OCI-LY1 (cell line): Measurements from ENCODE around the gene CD69.
"Not testable (repeated sequence)": the region's sequence is repeated elsewhere in the genome, so short reads cannot be mapped to it uniquely, and the experiment has no call there.

Experiments
- H2AFZ ChIP-seq: fragments of 200-600 bp; sonication (generic), shearing (Covaris generic); 2 replicates; pipeline ENCODE4 v1.6.0; 2014; ENCODE audit warnings: antibody characterized with exemption, mild to moderate bottlenecking, low read length
- H3F3A ChIP-seq: fragments of 200-600 bp; sonication (generic), shearing (Covaris generic); 2 replicates; pipeline ENCODE4 v1.6.0; 2014; ENCODE audit warnings: mild to moderate bottlenecking, antibody characterized with exemption, low read length, moderate library complexity; ENCODE audit not compliant: insufficient read depth
- H3K27ac ChIP-seq: fragments of 200-600 bp; sonication (generic); 2 replicates; pipeline ENCODE4 v1.5.1; 2014; ENCODE audit warnings: low read length, mixed run types, mild to moderate bottlenecking, low read depth; ENCODE audit not compliant: poor library complexity, severe bottlenecking
- H3K27me3 ChIP-seq: fragments of 200-600 bp; sonication (generic); 2 replicates; pipeline ENCODE4 v1.6.0; 2014; ENCODE audit warnings: antibody characterized with exemption, mild to moderate bottlenecking, low read length, moderate library complexity; ENCODE audit not compliant: insufficient read depth
- H3K36me3 ChIP-seq: fragments of 200-600 bp; sonication (generic); 2 replicates; pipeline ENCODE4 v1.6.1; 2014; ENCODE audit warnings: mild to moderate bottlenecking, antibody characterized with exemption, low read length, moderate library complexity, mixed read lengths; ENCODE audit not compliant: insufficient read depth
- H3K4me1 ChIP-seq: fragments of 200-600 bp; sonication (generic); 2 replicates; pipeline ENCODE4 v1.5.1; 2014; ENCODE audit warnings: mild to moderate bottlenecking, low read length, moderate library complexity; ENCODE audit not compliant: insufficient read depth, severe bottlenecking
- H3K4me2 ChIP-seq: fragments of 200-600 bp; sonication (generic), shearing (Covaris generic); 2 replicates; pipeline ENCODE4 v1.6.1; 2014; ENCODE audit warnings: low read length
- H3K4me3 ChIP-seq: fragments of 200-600 bp; sonication (generic); 2 replicates; pipeline ENCODE4 v1.5.1; 2014; ENCODE audit warnings: low read length, low read depth, mild to moderate bottlenecking, mixed read lengths; ENCODE audit not compliant: poor library complexity, severe bottlenecking
- H3K79me2 ChIP-seq: fragments of 200-600 bp; shearing (Covaris generic); 2 replicates; pipeline ENCODE4 v1.6.1; 2016; ENCODE audit warnings: mixed run types, low read length, mixed read lengths; ENCODE audit not compliant: insufficient read depth
- H3K9ac ChIP-seq: fragments of 200-600 bp; sonication (generic), shearing (Covaris generic); 2 replicates; pipeline ENCODE4 v1.6.1; 2014; ENCODE audit warnings: mild to moderate bottlenecking, low read length, mixed read lengths
- H3K9me2 ChIP-seq: fragments of 200-600 bp; sonication (generic), shearing (Covaris generic); 2 replicates; pipeline ENCODE4 v1.6.1; 2014; ENCODE audit warnings: low read depth, mild to moderate bottlenecking, low read length, mixed read lengths
- H3K9me3 ChIP-seq: fragments of 200-600 bp; shearing (Covaris generic); 2 replicates; pipeline ENCODE4 v1.6.1; 2014; ENCODE audit warnings: low read length, mixed read lengths
- H4K20me1 ChIP-seq: fragments of 200-600 bp; sonication (generic), shearing (Covaris generic); 2 replicates; pipeline ENCODE4 v1.6.0; 2016; ENCODE audit warnings: mild to moderate bottlenecking, low read length; ENCODE audit not compliant: insufficient read depth
- EZH2 ChIP-seq: fragments of 200-600 bp; sonication (generic), shearing (Covaris generic); IDR thresholded peaks from 2 replicates; pipeline ENCODE4 v1.8.0; 2017; ENCODE audit warnings: borderline replicate concordance, mixed run types, mild to moderate bottlenecking, antibody characterized with exemption, low read length, moderate library complexity, mixed read lengths
- TF ChIP-seq, protein P1 (sequence below): fragments of 200-600 bp; sonication (generic), shearing (Covaris generic); IDR thresholded peaks from 2 replicates; pipeline ENCODE4 v1.5.1; 2017; ENCODE audit warnings: mild to moderate bottlenecking, antibody characterized with exemption, low read length, moderate library complexity, mixed read lengths

The CD69 gene

DNA sequence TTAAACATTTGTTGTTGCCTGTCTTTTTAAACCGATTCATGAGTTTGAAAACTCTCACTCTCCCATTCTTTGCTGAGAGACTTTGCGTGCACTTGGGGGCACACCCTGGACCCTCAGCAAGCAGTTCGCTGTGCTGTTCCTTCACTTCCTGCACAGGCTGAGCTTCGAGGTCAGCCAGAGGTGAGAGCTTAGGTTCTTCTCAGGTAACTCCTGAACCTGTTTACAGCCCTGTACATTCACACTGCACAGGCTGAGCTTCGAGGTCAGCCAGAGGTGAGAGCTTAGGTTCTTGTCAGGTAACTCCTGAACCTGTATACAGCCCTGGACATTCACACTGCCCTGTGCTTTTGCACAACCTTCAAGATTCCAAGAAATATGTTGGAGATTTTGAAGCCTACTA lies 18.0 kb downstream of the CD69 start:
- H3K4me2 ChIP-seq = peak overlapping the region; percentile 43

DNA sequence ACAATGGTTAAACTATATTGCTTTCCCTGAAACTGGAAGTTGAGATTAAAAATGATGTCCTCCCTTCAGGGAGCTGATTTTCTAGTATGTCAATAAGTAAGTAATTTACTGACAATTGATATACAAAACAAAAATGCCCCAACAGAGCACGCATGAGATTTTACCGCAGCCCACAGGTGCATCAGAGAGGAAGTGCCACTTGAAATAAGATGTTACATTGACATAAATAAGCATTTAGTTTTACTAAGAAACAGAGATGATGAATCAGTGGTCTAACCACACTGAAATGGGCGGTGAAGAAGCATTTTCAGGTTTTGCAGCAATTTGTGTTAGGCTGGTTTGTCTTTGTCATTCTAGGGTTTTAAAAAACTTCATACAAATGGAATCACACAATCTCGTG lies 19.0 kb downstream of the CD69 start:
- H3K36me3 ChIP-seq = no peaks in the 10 kb centered on the region
- H3K4me1 ChIP-seq = peaks cover 66% of the 10 kb centered on the region
- peak overlapping the region; percentile 23; the same call in 1 of the 2 replicates for H3K9ac ChIP-seq
- H3K27ac ChIP-seq = peak overlapping the region; percentile 74
- no peaks in the 10 kb centered on the region; the same call in 1 of the 2 replicates for H3F3A ChIP-seq
- peak overlapping the region; percentile 43 for H3K4me2 ChIP-seq
- no peaks in the 10 kb centered on the region for H3K27me3 ChIP-seq
- no peak overlapping the region for H3K4me3 ChIP-seq
- no peak for TF ChIP-seq EZH2
- TF ChIP-seq, protein P1, sequence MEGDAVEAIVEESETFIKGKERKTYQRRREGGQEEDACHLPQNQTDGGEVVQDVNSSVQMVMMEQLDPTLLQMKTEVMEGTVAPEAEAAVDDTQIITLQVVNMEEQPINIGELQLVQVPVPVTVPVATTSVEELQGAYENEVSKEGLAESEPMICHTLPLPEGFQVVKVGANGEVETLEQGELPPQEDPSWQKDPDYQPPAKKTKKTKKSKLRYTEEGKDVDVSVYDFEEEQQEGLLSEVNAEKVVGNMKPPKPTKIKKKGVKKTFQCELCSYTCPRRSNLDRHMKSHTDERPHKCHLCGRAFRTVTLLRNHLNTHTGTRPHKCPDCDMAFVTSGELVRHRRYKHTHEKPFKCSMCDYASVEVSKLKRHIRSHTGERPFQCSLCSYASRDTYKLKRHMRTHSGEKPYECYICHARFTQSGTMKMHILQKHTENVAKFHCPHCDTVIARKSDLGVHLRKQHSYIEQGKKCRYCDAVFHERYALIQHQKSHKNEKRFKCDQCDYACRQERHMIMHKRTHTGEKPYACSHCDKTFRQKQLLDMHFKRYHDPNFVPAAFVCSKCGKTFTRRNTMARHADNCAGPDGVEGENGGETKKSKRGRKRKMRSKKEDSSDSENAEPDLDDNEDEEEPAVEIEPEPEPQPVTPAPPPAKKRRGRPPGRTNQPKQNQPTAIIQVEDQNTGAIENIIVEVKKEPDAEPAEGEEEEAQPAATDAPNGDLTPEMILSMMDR = no peak
- no peaks in the 10 kb centered on the region for H3K9me2 ChIP-seq
- no peaks in the 10 kb centered on the region for H3K79me2 ChIP-seq
- H3K9me3 ChIP-seq = no peaks in the 10 kb centered on the region
- H4K20me1 ChIP-seq = no peaks in the 10 kb centered on the region
- H2AFZ ChIP-seq = no peak overlapping the region

More for the DNA sequence above, 18.0 kb downstream of the CD69 start:
- Histone ChIP-seq H4K20me1 (no peaks in the 10 kb centered on the region), H3K79me2 (no peaks in the 10 kb centered on the region), H3K4me1 (peaks cover 59% of the 10 kb centered on the region), H2AFZ (peak overlapping the region; percentile 28), H3K27me3 (no peaks in the 10 kb centered on the region), H3K36me3 (no peaks in the 10 kb centered on the region), H3K4me3 (peak overlapping the region; percentile 2), H3K9me3 (no peaks in the 10 kb centered on the region), H3K27ac (peak overlapping the region; percentile 74), H3F3A (no peaks in the 10 kb centered on the region), H3K9me2 (no peaks in the 10 kb centered on the region), H3K9ac (peak overlapping the region; percentile 23; the same call in 1 of the 2 replicates)
- no peak for TF ChIP-seq EZH2
- TF ChIP-seq, protein P1 = no peak

DNA sequence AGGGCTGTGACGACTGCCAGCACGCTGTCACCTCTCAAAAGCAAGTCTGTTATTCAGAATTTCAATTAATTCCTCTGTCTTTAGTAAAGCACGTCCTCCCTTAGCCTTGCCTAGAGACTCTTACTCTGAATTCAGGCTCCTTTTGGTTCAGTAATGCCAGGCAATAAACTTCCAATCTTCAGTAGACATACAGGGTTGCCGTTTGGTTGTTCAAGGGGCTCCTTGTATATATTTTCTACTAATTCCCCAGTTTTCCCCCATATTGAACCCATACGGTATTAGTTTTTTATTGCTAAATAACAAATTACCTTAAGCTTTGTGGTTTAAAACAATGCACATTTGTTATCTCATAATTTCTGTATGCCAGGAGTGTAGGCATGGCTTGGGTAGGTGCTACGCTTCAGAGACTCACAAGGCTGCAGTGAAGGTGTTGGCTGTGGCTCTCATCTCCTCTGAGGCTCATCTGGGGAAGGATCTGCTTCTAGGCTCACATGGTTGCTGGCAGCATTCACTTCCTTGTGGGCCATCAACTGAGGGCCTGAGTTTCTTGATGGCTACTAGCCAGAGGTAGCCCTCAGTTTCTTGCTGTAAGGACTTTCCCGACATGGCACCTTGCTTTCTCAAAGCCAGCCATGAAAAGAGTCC lies 20.5 kb downstream of the CD69 start:
- no peak overlapping the region for H2AFZ ChIP-seq
- H3F3A ChIP-seq = no peaks in the 10 kb centered on the region; the same call in 1 of the 2 replicates
- no peak overlapping the region for H3K9ac ChIP-seq
- no peaks in the 10 kb centered on the region for H3K27me3 ChIP-seq
- no peaks in the 10 kb centered on the region for H4K20me1 ChIP-seq
- H3K4me2 ChIP-seq = no peak overlapping the region
- no peaks in the 10 kb centered on the region for H3K9me2 ChIP-seq
- peaks cover 73% of the 10 kb centered on the region for H3K4me1 ChIP-seq
- TF ChIP-seq, protein P1 = no peak
- TF ChIP-seq EZH2 = no peak
- H3K79me2 ChIP-seq = no peaks in the 10 kb centered on the region
- H3K27ac ChIP-seq = peak overlapping the region; percentile 74
- no peaks in the 10 kb centered on the region for H3K36me3 ChIP-seq
- H3K4me3 ChIP-seq = no peak overlapping the region
- H3K9me3 ChIP-seq = no peaks in the 10 kb centered on the region

DNA sequence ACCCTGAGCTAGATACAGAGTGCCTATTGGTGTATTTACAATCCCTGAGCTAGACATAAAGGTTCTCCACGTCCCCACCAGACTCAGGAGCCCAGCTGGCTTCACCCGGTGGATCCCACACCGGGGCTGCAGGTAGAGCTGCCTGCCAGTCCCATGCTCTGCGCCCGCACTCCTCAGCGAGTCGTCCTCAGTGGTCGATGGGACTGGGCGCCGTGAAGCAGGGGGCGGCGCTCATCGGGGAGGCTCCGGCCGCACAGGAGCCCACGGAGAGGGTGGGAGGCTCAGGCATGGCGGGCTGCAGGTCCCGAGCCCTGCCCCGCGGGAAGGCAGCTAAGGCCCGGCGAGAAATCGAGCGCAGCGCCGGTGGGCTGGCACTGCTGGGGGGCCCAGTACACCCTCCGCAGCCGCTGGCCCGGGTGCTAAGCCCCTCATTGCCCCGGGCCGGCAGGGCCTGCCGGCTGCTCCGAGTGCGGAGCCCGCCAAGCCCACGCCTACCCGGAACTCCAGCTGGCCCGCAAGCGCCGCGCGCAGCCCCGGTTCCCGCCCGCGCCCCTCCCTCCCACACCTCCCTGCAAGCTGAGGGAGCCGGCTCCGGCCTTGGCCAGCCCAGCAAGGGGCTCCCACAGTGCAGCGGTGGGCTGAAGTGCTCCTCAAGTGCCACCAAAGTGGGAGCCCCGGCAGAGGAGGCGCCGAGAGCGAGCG lies 21.1 kb downstream of the CD69 start:
- peak overlapping the region; percentile 74 for H3K27ac ChIP-seq
- H3K36me3 ChIP-seq, H3K79me2 ChIP-seq, H3K27me3 ChIP-seq, H4K20me1 ChIP-seq, H3K9me2 ChIP-seq, H3K4me2 ChIP-seq, H2AFZ ChIP-seq, H3K4me3 ChIP-seq, H3K9me3 ChIP-seq, H3F3A ChIP-seq, H3K9ac ChIP-seq: not testable (repeated sequence)
- peaks cover 67% of the 10 kb centered on the region for H3K4me1 ChIP-seq

DNA sequence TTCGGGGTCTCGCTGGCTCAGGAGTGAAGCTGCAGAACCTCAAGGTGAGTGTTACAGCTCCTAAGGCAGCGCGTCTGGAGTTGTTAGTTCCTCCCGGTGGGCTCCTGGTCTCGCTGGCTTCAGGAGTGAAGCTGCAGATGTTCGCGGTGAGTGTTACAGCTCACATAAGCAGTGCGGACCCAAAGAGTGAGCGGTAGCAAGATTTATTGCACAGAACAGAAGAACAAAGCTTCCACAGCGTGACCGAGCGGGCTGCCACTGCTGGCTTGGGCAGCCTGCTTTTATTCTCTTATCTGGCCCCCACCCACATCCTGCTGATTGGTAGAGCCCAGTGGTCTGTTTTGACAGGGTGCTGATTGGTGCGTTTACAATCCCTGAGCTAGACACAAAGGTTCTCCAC lies 21.8 kb downstream of the CD69 start:
- not testable (repeated sequence) for H3K9ac ChIP-seq, H3K36me3 ChIP-seq, H2AFZ ChIP-seq, H3K4me2 ChIP-seq, H3K9me3 ChIP-seq, H3K4me3 ChIP-seq, H3K79me2 ChIP-seq, H4K20me1 ChIP-seq, H3F3A ChIP-seq, H3K27me3 ChIP-seq, H3K9me2 ChIP-seq
- Histone ChIP-seq H3K4me1 (peaks cover 69% of the 10 kb centered on the region), H3K27ac (peak overlapping the region; percentile 95)
